ENCODE data around the gene CXXC5. TPM values are rescaled to one million over a fixed set of nuclear protein-coding genes. Genes with fewer than 3 reads are reported as not detected.
"Not testable (repeated sequence)": the region's sequence is repeated elsewhere in the genome, so short reads cannot be mapped to it uniquely, and the experiment has no call there.

Gene CXXC5
- total RNA-seq, 1 experiment from 2014 or later = 54.9 TPM

GRCh38 chr5:139710319-139711066, 62.3 kb downstream of the CXXC5 start:
- no peak for DNase-seq (ENCODE audit: low read depth)

GRCh38 chr5:139711067-139711905, 63.1 kb downstream of the CXXC5 start:
- DNase-seq (ENCODE audit: low read depth) = no peak

- no peak for DNase-seq (ENCODE audit: low read depth)
Measured at GRCh38 chr5:139711906-139712224, 63.7 kb downstream of the CXXC5 start.

GRCh38 chr5:139712412-139712811, 64.3 kb downstream of the CXXC5 start:
- DNase-seq (ENCODE audit: low read depth) = no peak

- DNase-seq (ENCODE audit: low read depth) = not testable (repeated sequence)
Measured at GRCh38 chr5:139713898-139714297, 65.7 kb downstream of the CXXC5 start.

- no peak for DNase-seq (ENCODE audit: low read depth)
Measured at GRCh38 chr5:139717221-139717620, 69.1 kb downstream of the CXXC5 start.

- not testable (repeated sequence) for DNase-seq (ENCODE audit: low read depth)
Measured at GRCh38 chr5:139718403-139718802, 70.3 kb downstream of the CXXC5 start.

- not testable (repeated sequence) for DNase-seq (ENCODE audit: low read depth)
Measured at GRCh38 chr5:139719970-139720369, 71.8 kb downstream of the CXXC5 start.

- DNase-seq (ENCODE audit: low read depth) = no peak
Measured at GRCh38 chr5:139723986-139724587, 75.9 kb downstream of the CXXC5 start.

- DNase-seq (ENCODE audit: low read depth) = peak; percentile 76
Measured at GRCh38 chr5:139725073-139725830, 77.1 kb downstream of the CXXC5 start.

GRCh38 chr5:139726248-139726647, 78.1 kb downstream of the CXXC5 start:
- no peak for DNase-seq (ENCODE audit: low read depth)

GRCh38 chr5:139727615-139728014, 79.5 kb downstream of the CXXC5 start:
- DNase-seq (ENCODE audit: low read depth) = not testable (repeated sequence)

GRCh38 chr5:139731281-139731680, 83.1 kb downstream of the CXXC5 start:
- no peak for DNase-seq (ENCODE audit: low read depth)

GRCh38 chr5:139732019-139732418, 83.9 kb downstream of the CXXC5 start:
- DNase-seq (ENCODE audit: low read depth) = no peak

GRCh38 chr5:139733010-139733688, 85.0 kb downstream of the CXXC5 start:
- DNase-seq (ENCODE audit: low read depth) = no peak

Small RNA genes within 50 kb of the gene (small RNA-seq; reads per million reads assigned to genes)
- not detected for gene RNU6-236P

Other genes with a start within 250 kb of the CXXC5 start
- 5.9 and 6.7 TPM in 2 replicates for gene SPATA24, start 244.3 kb upstream of the CXXC5 start, total RNA-seq (2014; rRNA removed; shearing (Covaris generic))
- gene DNAJC18, start 208.8 kb upstream of the CXXC5 start, total RNA-seq (2014; rRNA removed; shearing (Covaris generic)) = 5.1 and 11.9 TPM in 2 replicates
- 53.3 and 67.7 TPM in 2 replicates for gene ECSCR, start 185.6 kb upstream of the CXXC5 start, total RNA-seq (2014; rRNA removed; shearing (Covaris generic))
- not detected in 2 replicates for gene SMIM33, start 177.3 kb upstream of the CXXC5 start, total RNA-seq (2014; rRNA removed; shearing (Covaris generic))
- 38.7 and 55.8 TPM in 2 replicates for gene STING1, start 165.6 kb upstream of the CXXC5 start, total RNA-seq (2014; rRNA removed; shearing (Covaris generic))
- gene UBE2D2, start 87.0 kb upstream of the CXXC5 start, total RNA-seq (2014; rRNA removed; shearing (Covaris generic)) = 83.2 and 84.4 TPM in 2 replicates
- gene PSD2, start 147.5 kb downstream of the CXXC5 start, total RNA-seq (2014; rRNA removed; shearing (Covaris generic)) = 0.03 and 0.10 TPM in 2 replicates

All from HT1080 (cell line).